ENCODE results near the gene DCBLD2. TPM values are rescaled to one million over a fixed set of nuclear protein-coding genes. Genes with fewer than 3 reads are reported as not detected.

The DCBLD2 gene
- total RNA-seq, 1 experiment from 2014 or later, result 178 TPM

- TF ChIP-seq CTCF (IDR thresholded peaks at IDR 0.05; ENCODE audit: unreplicated experiment), result no peak
- Mint-ChIP-seq H3K9me3 (ENCODE audit: low read depth, unreplicated experiment) (peaks cover 3% of the 10 kb centered on the region), H3K4me3 (ENCODE audit: low read depth, unreplicated experiment) (no peak overlapping the region), H3K36me3 (ENCODE audit: insufficient read depth, unreplicated experiment) (peaks cover 56% of the 10 kb centered on the region), H3K27me3 (ENCODE audit: unreplicated experiment) (no peaks in the 10 kb centered on the region), H3K27ac (ENCODE audit: unreplicated experiment) (no peak overlapping the region), H3K4me1 (ENCODE audit: low read depth, unreplicated experiment) (no peaks in the 10 kb centered on the region)
- CTCF ChIA-PET, result no interaction called here
- BruUV-seq (replicated peaks), result no TSS peak
- DNase-seq, result no peak
- intact Hi-C loops (cut with micrococcal nuclease; ENCODE audit: unreplicated experiment), result no loop called here
Observed at GRCh38 chr3:98800401-98800800, 101.1 kb downstream of the DCBLD2 start.

DNA sequence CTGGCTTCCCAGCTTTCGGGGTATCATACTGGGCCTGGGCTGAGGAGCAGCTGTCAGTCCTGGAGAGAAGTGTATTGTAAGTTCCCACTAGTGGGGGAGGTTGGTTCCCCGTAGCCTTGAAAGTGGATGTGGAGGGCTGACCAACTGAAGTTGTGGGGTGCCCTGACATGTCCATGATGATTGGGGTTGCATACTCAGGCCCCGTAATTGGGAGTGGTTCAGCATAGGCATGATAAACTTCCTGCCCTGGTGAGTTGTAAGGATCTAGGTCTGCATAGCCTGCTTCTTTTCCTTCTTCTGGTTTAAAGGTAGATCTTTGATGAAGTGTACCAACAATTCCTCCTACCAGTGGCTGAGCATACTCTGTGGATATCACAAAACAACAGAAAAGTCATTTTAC, 102.0 kb downstream of the DCBLD2 start:
- Mint-ChIP-seq H3K27me3 (ENCODE audit: unreplicated experiment) (no peaks in the 10 kb centered on the region), H3K27ac (ENCODE audit: unreplicated experiment) (no peak overlapping the region), H3K36me3 (ENCODE audit: insufficient read depth, unreplicated experiment) (peaks cover 50% of the 10 kb centered on the region), H3K4me3 (ENCODE audit: low read depth, unreplicated experiment) (no peak overlapping the region), H3K9me3 (ENCODE audit: low read depth, unreplicated experiment) (peaks cover 2% of the 10 kb centered on the region), H3K4me1 (ENCODE audit: low read depth, unreplicated experiment) (no peaks in the 10 kb centered on the region)
- TF ChIP-seq CTCF (IDR thresholded peaks at IDR 0.05; ENCODE audit: unreplicated experiment), result no peak
- intact Hi-C loops (cut with micrococcal nuclease; ENCODE audit: unreplicated experiment), result no loop called here
- DNase-seq, result no peak
- CTCF ChIA-PET, result no interaction called here
- no TSS peak for BruUV-seq (replicated peaks)

GRCh38 chr3:98798820-98799219, 102.7 kb downstream of the DCBLD2 start:
- no peak for DNase-seq
- H3K36me3 Mint-ChIP-seq (ENCODE audit: insufficient read depth, unreplicated experiment), result peaks cover 45% of the 10 kb centered on the region
- TF ChIP-seq CTCF (IDR thresholded peaks at IDR 0.05; ENCODE audit: unreplicated experiment), result no peak
- no peaks in the 10 kb centered on the region for H3K27me3 Mint-ChIP-seq (ENCODE audit: unreplicated experiment)
- no peaks in the 10 kb centered on the region for H3K4me1 Mint-ChIP-seq (ENCODE audit: low read depth, unreplicated experiment)
- H3K9me3 Mint-ChIP-seq (ENCODE audit: low read depth, unreplicated experiment), result no peaks in the 10 kb centered on the region
- no peak overlapping the region for H3K27ac Mint-ChIP-seq (ENCODE audit: unreplicated experiment)
- CTCF ChIA-PET, result no interaction called here
- BruUV-seq (replicated peaks), result no TSS peak
- H3K4me3 Mint-ChIP-seq (ENCODE audit: low read depth, unreplicated experiment), result no peak overlapping the region
- intact Hi-C loops (cut with micrococcal nuclease; ENCODE audit: unreplicated experiment), result no loop called here

- CTCF ChIA-PET, result no interaction called here
- no peak overlapping the region for H3K4me3 Mint-ChIP-seq (ENCODE audit: low read depth, unreplicated experiment)
- no peaks in the 10 kb centered on the region for H3K27me3 Mint-ChIP-seq (ENCODE audit: unreplicated experiment)
- intact Hi-C loops (cut with micrococcal nuclease; ENCODE audit: unreplicated experiment), result no loop called here
- no peaks in the 10 kb centered on the region for H3K9me3 Mint-ChIP-seq (ENCODE audit: low read depth, unreplicated experiment)
- no peak for DNase-seq
- no peak overlapping the region for H3K27ac Mint-ChIP-seq (ENCODE audit: unreplicated experiment)
- BruUV-seq (replicated peaks), result no TSS peak
- no peaks in the 10 kb centered on the region for H3K4me1 Mint-ChIP-seq (ENCODE audit: low read depth, unreplicated experiment)
- no peak for TF ChIP-seq CTCF (IDR thresholded peaks at IDR 0.05; ENCODE audit: unreplicated experiment)
- H3K36me3 Mint-ChIP-seq (ENCODE audit: insufficient read depth, unreplicated experiment), result peaks cover 38% of the 10 kb centered on the region
Observed at GRCh38 chr3:98797905-98798304, 103.6 kb downstream of the DCBLD2 start.

DNA sequence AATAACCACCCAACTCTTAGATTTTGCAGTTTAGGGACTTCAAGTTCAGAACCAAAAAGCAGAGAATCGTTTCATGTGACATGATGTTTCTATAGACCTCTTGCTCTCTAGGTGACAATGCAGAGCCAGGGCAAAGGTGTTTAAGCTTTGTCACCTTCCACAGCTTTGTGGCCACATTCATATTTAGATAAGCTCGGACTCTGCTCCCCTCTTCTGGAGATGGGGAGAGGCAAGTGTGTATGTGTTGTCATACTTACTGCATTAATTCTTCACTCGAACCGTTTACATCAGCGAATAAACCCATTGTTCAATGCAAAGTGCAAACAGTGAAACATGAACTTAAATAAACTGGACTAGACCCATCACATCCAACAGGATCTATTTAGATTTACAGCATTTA, 105.2 kb downstream of the DCBLD2 start:
- Mint-ChIP-seq H3K4me1 (ENCODE audit: low read depth, unreplicated experiment) (no peaks in the 10 kb centered on the region), H3K36me3 (ENCODE audit: insufficient read depth, unreplicated experiment) (peaks cover 38% of the 10 kb centered on the region), H3K27ac (ENCODE audit: unreplicated experiment) (no peak overlapping the region), H3K9me3 (ENCODE audit: low read depth, unreplicated experiment) (no peaks in the 10 kb centered on the region), H3K27me3 (ENCODE audit: unreplicated experiment) (no peaks in the 10 kb centered on the region), H3K4me3 (ENCODE audit: low read depth, unreplicated experiment) (no peak overlapping the region)
- CTCF ChIA-PET, result no interaction called here
- intact Hi-C loops (cut with micrococcal nuclease; ENCODE audit: unreplicated experiment), result no loop called here
- DNase-seq, result no peak
- no TSS peak for BruUV-seq (replicated peaks)
- TF ChIP-seq CTCF (IDR thresholded peaks at IDR 0.05; ENCODE audit: unreplicated experiment), result no peak

Measured in Calu3 (cell line).